GM18498 (cell line): ENCODE data around the gene DCBLD1.

Source experiments
- ATAC-seq: cut with Tn5 transposase; IDR thresholded peaks from one replicate; pipeline ENCODE4 v1.9.1; 2021; ENCODE audit warnings: mild to moderate bottlenecking, moderate library complexity; ENCODE audit not compliant: unreplicated experiment

DCBLD1 gene

DNA sequence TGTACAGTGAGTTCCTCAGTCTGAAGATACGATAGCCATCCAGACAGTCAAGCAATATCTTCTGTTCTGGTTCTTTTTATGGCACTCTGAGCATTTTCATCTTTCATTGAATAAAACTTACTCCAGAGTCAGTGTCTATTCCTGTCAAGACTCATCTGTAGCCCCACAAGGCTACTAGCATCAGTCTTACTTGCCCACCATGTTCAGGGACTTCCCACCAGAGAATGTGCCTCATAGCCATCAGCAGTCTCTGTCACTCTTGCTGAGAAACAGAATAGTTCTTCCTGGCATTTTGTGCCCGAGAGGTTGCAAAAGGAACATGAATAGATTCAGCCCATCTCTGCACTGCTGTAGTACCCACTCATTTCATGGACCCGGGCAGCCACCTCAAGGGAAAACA is 12.7 kb upstream of the DCBLD1 start:
- ATAC-seq, result no peak

- no peak for ATAC-seq
Measured at GRCh38 chr6:117472667-117473066, 9.8 kb upstream of the DCBLD1 start.

DNA sequence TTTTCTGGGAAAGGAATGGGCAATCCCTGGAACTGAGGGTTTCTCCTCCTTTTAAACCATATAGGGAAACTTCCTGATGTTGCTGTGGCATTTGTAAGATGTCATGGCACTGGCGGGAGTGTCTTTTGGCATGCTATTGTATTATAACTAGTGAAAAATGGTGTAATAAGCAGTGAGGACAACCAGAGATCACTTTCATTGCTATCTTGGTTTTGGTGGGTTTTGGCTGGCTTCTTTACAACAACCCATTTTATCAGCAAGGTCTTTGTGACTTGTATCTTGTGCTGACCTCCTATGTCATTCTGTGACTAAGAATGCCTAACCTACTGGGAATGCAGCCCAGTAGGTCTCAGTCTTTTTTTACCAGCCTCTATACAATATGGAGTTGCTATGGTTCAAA is 9.1 kb upstream of the DCBLD1 start:
- no peak for ATAC-seq

DNA sequence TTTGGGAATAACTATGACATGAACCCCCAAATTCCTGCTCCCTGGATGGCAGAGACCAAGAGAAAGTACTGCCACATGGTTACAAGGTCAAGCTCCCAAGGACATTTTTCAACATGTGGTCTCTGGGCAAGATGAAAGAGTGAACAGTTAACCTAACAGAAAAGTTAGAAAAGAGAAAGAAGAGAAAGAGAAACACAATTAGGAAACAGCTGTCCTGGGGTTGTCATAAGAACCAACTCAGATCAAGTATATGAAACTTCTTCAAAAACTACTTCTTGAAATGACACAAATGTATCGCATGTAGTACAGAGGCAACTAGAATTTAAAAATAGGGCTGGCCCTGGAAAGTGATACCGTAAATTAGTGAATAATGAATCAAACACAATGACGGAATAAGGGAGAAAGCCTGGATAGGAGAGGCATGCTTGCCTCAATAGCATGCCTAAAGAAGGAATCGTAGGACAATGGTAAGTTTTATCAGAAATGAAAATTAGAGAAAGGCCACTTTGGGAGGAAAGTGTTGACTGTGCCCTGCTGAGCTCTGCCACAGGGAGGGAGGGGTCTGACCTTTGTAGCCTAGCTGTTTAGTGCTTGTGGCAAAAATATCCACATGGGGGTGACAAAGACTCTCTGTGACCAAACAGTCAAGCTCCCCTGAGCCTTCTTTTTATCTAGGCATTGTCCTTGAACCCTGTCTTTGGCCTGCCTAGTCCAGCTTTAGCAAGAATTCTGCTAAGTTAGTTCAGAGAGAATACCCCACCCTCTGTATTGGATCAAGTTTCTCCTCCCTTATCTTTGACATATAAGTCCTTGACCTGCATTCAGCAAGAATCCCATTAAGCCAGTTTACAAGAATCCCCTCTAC is 4.3 kb upstream of the DCBLD1 start:
- peak; percentile 34 for ATAC-seq

- no peak for ATAC-seq
Measured at GRCh38 chr6:117478853-117479231, 3.6 kb upstream of the DCBLD1 start.

GRCh38 chr6:117480651-117481050 is 1.8 kb upstream of the DCBLD1 start:
- no peak for ATAC-seq

DNA sequence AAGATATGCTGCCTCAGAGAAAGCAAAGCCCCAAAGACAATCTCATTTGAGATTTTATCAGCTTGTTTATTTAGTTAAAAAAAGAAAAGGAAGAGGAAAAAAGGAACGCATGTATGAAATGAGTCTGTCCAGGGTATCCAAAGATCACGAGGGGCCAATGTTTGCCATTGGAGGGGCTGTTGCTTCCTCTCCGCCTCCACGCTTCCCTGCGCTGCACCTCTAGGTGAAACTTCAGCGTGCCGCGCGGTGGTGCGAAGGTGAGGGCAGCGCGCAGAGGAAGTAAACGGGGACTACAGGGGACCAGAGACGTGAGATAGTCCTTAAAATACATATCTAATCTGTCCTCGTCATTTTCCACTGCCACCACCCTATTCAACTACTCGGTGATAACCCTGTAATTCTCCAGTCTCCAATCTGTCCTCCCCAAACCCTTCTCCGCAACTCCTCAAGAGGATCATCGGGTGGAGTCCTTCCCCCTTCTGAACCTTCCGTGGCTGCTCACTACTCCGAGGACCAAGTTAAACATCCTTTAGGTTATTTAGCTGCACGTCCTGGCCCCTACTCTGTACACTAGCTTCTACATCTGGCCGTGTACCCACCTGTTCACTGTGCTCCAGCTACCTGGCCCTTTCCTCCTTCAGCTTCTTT is 1.1 kb upstream of the DCBLD1 start:
- no peak for ATAC-seq

GRCh38 chr6:117481926-117482239 is 591 bp upstream of the DCBLD1 start:
- ATAC-seq, result peak; percentile 0

DNA sequence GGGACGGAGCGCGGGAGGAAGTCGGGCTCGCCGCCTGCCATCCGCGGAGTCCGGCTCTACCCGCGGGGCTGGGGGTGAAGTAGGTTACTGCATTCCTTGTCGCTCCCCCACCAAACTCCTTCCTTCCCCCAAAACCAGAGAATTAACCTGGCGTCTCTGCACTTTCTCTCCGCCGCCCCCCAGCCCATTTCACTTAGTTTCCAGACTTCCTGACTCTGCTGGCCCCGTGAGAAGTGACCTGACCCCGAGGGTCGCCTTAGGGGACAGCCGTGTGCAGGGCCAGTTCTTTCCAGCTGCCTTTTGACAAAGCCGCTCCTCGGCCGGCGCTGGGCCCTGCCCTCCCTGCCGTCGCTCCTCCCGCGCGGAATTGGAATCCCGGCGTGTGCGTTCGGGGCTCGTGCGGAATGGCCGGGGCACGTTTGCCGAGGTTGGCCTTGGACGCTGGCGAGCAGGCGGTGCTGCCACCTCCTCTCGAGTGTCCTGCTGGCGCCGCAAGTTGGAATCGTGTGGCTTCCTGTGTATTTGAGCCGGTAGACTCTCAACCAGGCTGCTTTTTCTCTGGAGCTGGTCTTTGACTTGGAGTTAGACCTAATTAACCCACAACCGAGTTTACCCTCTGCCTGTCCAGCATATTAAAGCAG is 650 bp downstream of the DCBLD1 start:
- ATAC-seq, result peak; percentile 22

GRCh38 chr6:117483645-117484016 is 1.2 kb downstream of the DCBLD1 start:
- no peak for ATAC-seq

GRCh38 chr6:117484052-117484646 is 1.7 kb downstream of the DCBLD1 start:
- ATAC-seq, result no peak

DNA sequence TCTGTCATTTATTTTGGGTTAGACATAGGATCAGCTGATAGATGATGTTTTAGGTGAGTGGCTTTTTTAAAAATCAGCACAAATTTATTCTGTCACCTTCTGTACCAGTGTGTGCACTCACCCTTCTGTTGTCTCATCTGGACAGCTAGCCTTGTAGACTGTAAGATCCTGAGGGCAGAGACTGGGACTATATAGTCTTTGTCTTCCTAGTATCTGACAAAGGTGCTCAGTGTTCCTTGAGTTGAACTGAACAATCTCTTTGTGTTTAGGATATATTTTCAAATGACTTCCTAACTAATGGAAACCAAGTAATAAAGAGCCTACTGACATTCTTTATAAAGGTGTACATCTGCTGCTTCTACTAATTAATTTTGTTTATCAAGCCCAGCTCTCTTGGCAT is 3.0 kb downstream of the DCBLD1 start:
- ATAC-seq, result no peak

DNA sequence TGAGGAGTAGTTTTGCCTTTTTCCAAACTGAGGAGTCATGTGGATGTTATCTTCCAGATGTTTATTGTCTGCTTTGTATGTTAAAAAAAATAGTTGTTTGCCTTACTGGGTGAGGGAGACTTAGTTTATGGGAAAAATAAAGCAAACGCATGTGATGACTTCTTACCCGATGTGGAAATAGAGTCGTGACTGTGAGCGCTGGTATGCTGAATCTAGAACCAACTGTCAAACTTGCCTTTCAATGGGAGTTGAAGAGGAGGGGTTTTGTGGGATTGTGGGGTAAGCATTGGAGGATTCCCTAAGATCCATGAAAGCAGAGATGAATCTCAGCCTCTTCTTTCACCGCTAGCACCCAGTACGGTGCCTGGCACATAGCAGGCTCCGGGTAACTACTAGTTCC is 5.3 kb downstream of the DCBLD1 start:
- no peak for ATAC-seq

- ATAC-seq, result no peak
Measured at GRCh38 chr6:117489003-117489402, 6.5 kb downstream of the DCBLD1 start.

- no peak for ATAC-seq
Measured at GRCh38 chr6:117491916-117492315, 9.4 kb downstream of the DCBLD1 start.

DNA sequence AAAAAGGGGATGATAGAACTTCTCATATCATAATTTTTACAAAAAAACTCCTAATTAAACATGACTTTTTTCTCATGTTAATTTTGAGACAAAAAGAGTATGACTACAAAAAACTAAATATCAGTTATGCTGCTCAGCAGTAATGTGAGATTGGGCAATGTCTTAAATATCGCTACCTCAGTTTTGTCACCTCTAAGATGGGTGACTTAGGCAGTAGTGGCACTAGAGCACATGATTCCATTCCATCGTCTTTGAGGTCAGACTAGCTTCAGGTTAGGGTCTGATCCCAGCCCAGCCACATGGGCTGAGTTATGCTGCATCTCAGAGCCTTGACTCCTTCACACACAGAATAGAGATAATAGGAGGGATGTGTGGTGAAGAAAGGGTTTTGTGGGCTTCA is 11.0 kb downstream of the DCBLD1 start:
- ATAC-seq, result no peak

GRCh38 chr6:117494283-117494682 is 11.8 kb downstream of the DCBLD1 start:
- ATAC-seq, result no peak

- no peak for ATAC-seq
Measured at GRCh38 chr6:117494694-117495318, 12.3 kb downstream of the DCBLD1 start.

DNA sequence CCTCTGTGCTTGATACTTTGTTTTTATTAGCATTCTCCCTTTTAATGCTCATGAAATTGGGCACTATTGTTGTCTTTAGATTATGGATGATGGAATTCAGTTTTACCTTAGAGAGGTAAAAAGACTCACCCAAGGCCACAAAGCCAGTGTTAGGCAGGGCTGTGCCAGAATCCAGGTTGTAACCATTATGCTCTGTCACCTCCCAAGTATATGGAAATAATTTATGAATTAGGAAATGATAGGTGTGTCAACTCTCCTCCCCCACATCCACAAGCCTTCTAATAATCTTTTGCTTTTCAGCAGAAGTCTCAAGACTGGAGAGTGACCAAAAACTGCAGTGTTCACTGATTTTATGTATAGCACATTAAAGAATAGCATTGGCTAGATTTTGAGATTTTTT is 13.0 kb downstream of the DCBLD1 start:
- no peak for ATAC-seq

DNA sequence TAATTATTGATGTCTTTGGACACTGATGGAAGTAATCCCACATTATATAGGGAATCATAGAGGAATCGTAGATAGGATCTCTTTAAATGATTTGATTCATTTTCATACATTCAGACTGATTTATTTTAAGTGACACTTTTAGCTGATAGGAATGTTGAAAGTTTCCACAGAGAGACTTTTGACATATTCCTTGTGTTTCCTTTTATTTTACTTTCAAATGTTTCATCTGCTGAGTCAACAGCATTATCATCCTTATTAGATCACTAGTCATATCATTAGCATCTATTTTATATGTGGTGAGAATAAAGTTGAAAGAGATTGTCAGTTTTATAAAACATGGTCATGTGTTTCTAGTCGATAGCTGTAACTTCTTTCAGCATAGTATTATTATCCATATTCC is 13.4 kb downstream of the DCBLD1 start:
- ATAC-seq, result no peak

GRCh38 chr6:117496383-117496990 is 14.0 kb downstream of the DCBLD1 start:
- peak; percentile 57 for ATAC-seq
